GM12878 (cell line): ENCODE data around the gene SURF2. TPM values are rescaled to one million over a fixed set of nuclear protein-coding genes. Genes with fewer than 3 reads are reported as not detected.

Experiments used
- ATAC-seq: fragments of 200-7000 bp; cut with Tn5 transposase; 3 replicates; pipeline ENCODE4 v1.9.1; 2020; ENCODE audit warnings: mild to moderate bottlenecking, moderate library complexity
- BruUV-seq: library from RNA; stranded (reverse); fragments of 400-500 nt; replicated peaks from 2 replicates; lab custom pipeline; 2021; lab: Mats Ljungman, UMichigan
- CTCF ChIA-PET: fragments of 300-600 bp; sonication (Branson Sonifier 250); formaldehyde crosslinking; extraction: SDS; loops from one replicate; lab custom pipeline; 2021; ENCODE audit warnings: inconsistent platforms; lab: Yijun Ruan, JAX
- POLR2A ChIA-PET: fragments of 350-600 bp; formaldehyde crosslinking; extraction: SDS; loops from one replicate; lab custom pipeline; 2021; ENCODE audit warnings: inconsistent platforms; lab: Charles Lee
- RAD21 ChIA-PET: fragments of 300-600 bp; sonication (Branson Sonifier 250); formaldehyde crosslinking; loops from one replicate; lab custom pipeline; 2023; ENCODE audit warnings: antibody characterized with exemption; ENCODE audit not compliant: unreplicated experiment; lab: Charles Lee
- SMC1A ChIA-PET: fragments of 300-600 bp; sonication (Branson Sonifier 250); formaldehyde crosslinking; loops from one replicate; lab custom pipeline; 2023; ENCODE audit not compliant: unreplicated experiment, uncharacterized antibody; lab: Charles Lee
- DNase-seq: peaks from one replicate; pipeline ENCODE4 v3.0.0-alpha.2; 2011; ENCODE audit warnings: low read depth, low spot score
- FAIRE-seq: peaks from 3 replicates; lab custom pipeline; 2011; peaks lifted over from hg19 to GRCh38; lab: Jason Lieb, UNC
- H2AFZ ChIP-seq: 2 replicates; pipeline ENCODE4 v1.6.0; 2011; ENCODE audit warnings: low read depth, low read length, control low read depth; ENCODE audit not compliant: control insufficient read depth
- H3K27ac ChIP-seq: 2 replicates; pipeline ENCODE4 v1.5.1; 2011; ENCODE audit warnings: control low read depth; ENCODE audit not compliant: control insufficient read depth, insufficient read depth
- H3K27me3 ChIP-seq, 2 experiments: replicated peaks in 1 of 2; 2 replicates each; pipeline versions ENCODE4 v1.6.0 to v1.6.1; 2011; ENCODE audit warnings: low read length in 1 of 2; ENCODE audit not compliant: control insufficient read depth in 2 of 2, insufficient read depth in 2 of 2
- H3K36me3 ChIP-seq, 2 experiments: 2 replicates each; pipeline ENCODE4 v1.5.1; 2011; ENCODE audit warnings: low read length in 1 of 2; ENCODE audit not compliant: control insufficient read depth in 2 of 2, insufficient read depth in 2 of 2
- H3K4me1 ChIP-seq: 2 replicates; pipeline ENCODE4 v1.6.1; 2011; ENCODE audit warnings: mild to moderate bottlenecking, low read length, moderate library complexity, mixed read lengths; ENCODE audit not compliant: control insufficient read depth, insufficient read depth
- H3K4me2 ChIP-seq: 2 replicates; pipeline ENCODE4 v1.6.0; 2011; ENCODE audit warnings: control low read depth; ENCODE audit not compliant: control insufficient read depth, insufficient read depth
- H3K4me3 ChIP-seq: fragments of 200-600 bp; sonication (generic); 2 replicates; pipeline ENCODE4 v1.5.1; 2016
- H3K79me2 ChIP-seq: 2 replicates; pipeline ENCODE4 v1.6.0; 2011; ENCODE audit warnings: low read length; ENCODE audit not compliant: control insufficient read depth, insufficient read depth
- H3K9ac ChIP-seq: 2 replicates; pipeline ENCODE4 v1.8.0; 2011; ENCODE audit warnings: low read length, control low read depth, mixed read lengths; ENCODE audit not compliant: control insufficient read depth, insufficient read depth
- H3K9me3 ChIP-seq: replicated peaks from 3 replicates; pipeline ENCODE4 v1.5.1; 2011; ENCODE audit warnings: mild to moderate bottlenecking, low read length; ENCODE audit not compliant: control insufficient read depth, insufficient read depth
- H4K20me1 ChIP-seq: 2 replicates; pipeline ENCODE4 v1.6.0; 2011; ENCODE audit not compliant: control insufficient read depth, insufficient read depth
- HDGF ChIP-seq: fragments of 450-650 bp; IDR thresholded peaks from 2 replicates; pipeline ENCODE4 v1.6.1; 2016; ENCODE audit warnings: antibody characterized with exemption
- HSF1 ChIP-seq: fragments of 150-350 bp; IDR thresholded peaks from 2 replicates; pipeline ENCODE4 v1.6.1; 2014; ENCODE audit warnings: mild to moderate bottlenecking, low read depth, low read length
- PBX3 ChIP-seq: IDR thresholded peaks from 2 replicates; pipeline ENCODE4 v1.6.1; 2011; ENCODE audit warnings: mild to moderate bottlenecking, low read depth, low read length, moderate library complexity; ENCODE audit not compliant: insufficient replicate concordance
- SIN3A ChIP-seq: IDR thresholded peaks from 2 replicates; pipeline ENCODE4 v1.6.1; 2012; ENCODE audit warnings: low read depth, low read length, improper control_type of control experiment
- ZNF217 ChIP-seq: fragments of 450-650 bp; IDR thresholded peaks from 2 replicates; pipeline ENCODE4 v1.6.1; 2017; ENCODE audit warnings: antibody characterized with exemption, mild to moderate bottlenecking
- ZNF687 ChIP-seq: fragments of 450-650 bp; IDR thresholded peaks from 2 replicates; pipeline ENCODE4 v1.6.1; 2017; ENCODE audit warnings: mild to moderate bottlenecking, moderate library complexity
- WGBS: methylation state at CpG from one replicate; pipeline ENCODE4 v1.1.6; 2016; ENCODE audit warnings: low lambda C conversion rate; ENCODE audit not compliant: insufficient replicate concordance, insufficient coverage; ENCODE audit errors: missing lambda C conversion rate; 5-methylcytosine and 5-hydroxymethylcytosine counted together
- in situ Hi-C: fragments of 300-500 bp; cut with MboI; formaldehyde crosslinking; loops from 9 replicates; pipeline ENCODE4 v1.14.3; 2018; ENCODE audit warnings: mixed read lengths
- intact Hi-C: fragments of 100-400 bp; cut with micrococcal nuclease; formaldehyde crosslinking; loops from one replicate; pipeline ENCODE4 v1.14.2; 2022; ENCODE audit not compliant: unreplicated experiment
- polyA plus RNA-seq, 11 experiments: library from polyadenylated mRNA; depleted of rRNA in 4 of 11; unstranded in 6 of 11; stranded (reverse) in 5 of 11; fragments of >200 nt; fragmentation: Nextera tagmentation in 4 of 11; fragmentation: Illumina TruSeq in 1 of 11; extraction: Ambion mirVana in 4 of 11; extraction: Trizol in 1 of 11; gene quantifications; 1 replicate in 1 of 11; 2 replicates in 10 of 11; pipeline versions ENCODE4 v1.2.1 to v1.2.3, GENCODE V29; 2011 to 2016; ENCODE audit warnings: inconsistent platforms in 2 of 11, missing spikeins in 2 of 11, low read depth in 1 of 11
- total RNA-seq, 4 experiments: library from RNA; depleted of rRNA in 3 of 4; stranded (reverse); fragments of >200 nt in 3 of 4; fragmentation: Illumina TruSeq in 1 of 4; extraction: Trizol in 1 of 4; gene quantifications; 2 replicates each; pipeline versions ENCODE4 v1.2.1 to v1.2.3, GENCODE V29; 2013 to 2021

The SURF2 gene
- total and polyA plus RNA-seq, 10 of the 15 experiments (the other 5 are each of a cell fraction or from before 2014, with no cell fraction given): 4.0 to 41.7 (median 20.8) TPM

GRCh38 chr9:133309608-133310007, 46.7 kb upstream of the SURF2 start:
- H3K27ac ChIP-seq: no peak overlapping the region
- FAIRE-seq: no peak
- intact Hi-C loops (no loop called here), in situ Hi-C loops (no loop called here)
- ATAC-seq: no peak
- H2AFZ ChIP-seq: no peak overlapping the region
- no peak for TF ChIP-seq ZNF217
- no peak for TF ChIP-seq HSF1
- no peak for TF ChIP-seq SIN3A
- TF ChIP-seq ZNF687: no peak
- no peak for TF ChIP-seq PBX3
- no peak for TF ChIP-seq HDGF
- H4K20me1 ChIP-seq: no peaks in the 10 kb centered on the region
- POLR2A ChIA-PET: no interaction called here
- SMC1A ChIA-PET: no interaction called here
- H3K9me3 ChIP-seq: no peaks in the 10 kb centered on the region; the same call in 2 of the 3 replicates
- DNase-seq: no peak
- no peak overlapping the region for H3K9ac ChIP-seq
- BruUV-seq: no TSS peak
- 40% methylated on average over 6 of the region's 6 CpGs for WGBS
- CTCF ChIA-PET: no interaction called here
- RAD21 ChIA-PET: no interaction called here
- no peaks in the 10 kb centered on the region for H3K36me3 ChIP-seq
- no peak overlapping the region for H3K4me2 ChIP-seq
- no peaks in the 10 kb centered on the region for H3K4me1 ChIP-seq
- no peak overlapping the region for H3K4me3 ChIP-seq
- H3K27me3 ChIP-seq: no peaks in the 10 kb centered on the region
- no peaks in the 10 kb centered on the region for H3K79me2 ChIP-seq
